GM12891 (cell line): Measurements from ENCODE around the gene FOXN4.

Experiments used
- PAX5 ChIP-seq: IDR thresholded peaks from 2 replicates; pipeline ENCODE4 v1.6.1; 2011; ENCODE audit warnings: low read length, moderate library complexity, mild to moderate bottlenecking; ENCODE audit not compliant: insufficient read depth, severe bottlenecking
- POLR2A ChIP-seq: IDR thresholded peaks from 2 replicates; pipeline ENCODE4 v1.6.1; 2011; ENCODE audit warnings: low read depth, low read length, control low read depth
- POLR2AphosphoS5 ChIP-seq: IDR thresholded peaks from 2 replicates; pipeline ENCODE4 v1.6.1; 2011; ENCODE audit warnings: low read depth, low read length, control low read depth
- POU2F2 ChIP-seq: IDR thresholded peaks from 2 replicates; pipeline ENCODE4 v1.6.1; 2011; ENCODE audit warnings: low read depth, mild to moderate bottlenecking, control low read depth, low read length, moderate library complexity
- TAF1 ChIP-seq: IDR thresholded peaks from 2 replicates; pipeline ENCODE4 v1.6.1; 2011; ENCODE audit warnings: low read depth, low read length, control low read depth

GRCh38 chr12:109331301-109331952 is 22.3 kb upstream of the FOXN4 start:
- TF ChIP-seq POLR2A (no peak), TAF1 (no peak), POLR2AphosphoS5 (no peak), PAX5 (no peak), POU2F2 (no peak)
